Activated naive CD8-positive, alpha-beta T cell (primary cell): ENCODE measurements around the gene TP53INP2.
"Not testable (repeated sequence)": the region's sequence is repeated elsewhere in the genome, so short reads cannot be mapped to it uniquely, and the experiment has no call there.

Experiments
- H3K27ac Mint-ChIP-seq: one replicate; pipeline ENCODE4 v1.8.0; 2021; ENCODE audit warnings: mixed read lengths
- H3K27me3 Mint-ChIP-seq: one replicate; pipeline ENCODE4 v1.8.0; 2021; ENCODE audit warnings: mixed read lengths
- H3K36me3 Mint-ChIP-seq: one replicate; pipeline ENCODE4 v1.8.0; 2021; ENCODE audit warnings: mixed read lengths
- H3K4me1 Mint-ChIP-seq: one replicate; pipeline ENCODE4 v1.8.0; 2021; ENCODE audit warnings: low read depth, mixed read lengths
- H3K4me3 Mint-ChIP-seq: one replicate; pipeline ENCODE4 v1.8.0; 2021; ENCODE audit warnings: mild to moderate bottlenecking, mixed read lengths
- H3K9me3 Mint-ChIP-seq: one replicate; pipeline ENCODE4 v1.8.0; 2021; ENCODE audit warnings: low read depth, mixed read lengths

Gene TP53INP2

GRCh38 chr20:34710861-34711574 is 6.9 kb downstream of the TP53INP2 start:
- Mint-ChIP-seq H3K4me3 (peak overlapping the region; percentile 88), H3K27me3 (no peaks in the 10 kb centered on the region), H3K4me1 (peaks cover 23% of the 10 kb centered on the region), H3K27ac (peak overlapping the region; percentile 86), H3K36me3 (no peaks in the 10 kb centered on the region), H3K9me3 (no peaks in the 10 kb centered on the region)

- no peak overlapping the region for H3K27ac Mint-ChIP-seq
- H3K27me3 Mint-ChIP-seq: no peaks in the 10 kb centered on the region
- no peaks in the 10 kb centered on the region for H3K36me3 Mint-ChIP-seq
- peaks cover 23% of the 10 kb centered on the region for H3K4me1 Mint-ChIP-seq
- H3K9me3 Mint-ChIP-seq: no peaks in the 10 kb centered on the region
- H3K4me3 Mint-ChIP-seq: no peak overlapping the region
Observed at GRCh38 chr20:34711813-34712430, 7.8 kb downstream of the TP53INP2 start.

GRCh38 chr20:34712525-34713192 is 8.5 kb downstream of the TP53INP2 start:
- H3K27ac Mint-ChIP-seq: no peak overlapping the region
- H3K4me1 Mint-ChIP-seq: peaks cover 23% of the 10 kb centered on the region
- no peaks in the 10 kb centered on the region for H3K36me3 Mint-ChIP-seq
- no peaks in the 10 kb centered on the region for H3K9me3 Mint-ChIP-seq
- no peak overlapping the region for H3K4me3 Mint-ChIP-seq
- no peaks in the 10 kb centered on the region for H3K27me3 Mint-ChIP-seq

- Mint-ChIP-seq H3K27me3 (no peaks in the 10 kb centered on the region), H3K9me3 (no peaks in the 10 kb centered on the region), H3K4me1 (peaks cover 19% of the 10 kb centered on the region), H3K27ac (peak overlapping the region; percentile 41), H3K36me3 (no peaks in the 10 kb centered on the region), H3K4me3 (no peak overlapping the region)
Observed at GRCh38 chr20:34713194-34713943, 9.2 kb downstream of the TP53INP2 start.

GRCh38 chr20:34713944-34714515 is 9.9 kb downstream of the TP53INP2 start:
- H3K36me3 Mint-ChIP-seq, H3K4me3 Mint-ChIP-seq, H3K27me3 Mint-ChIP-seq, H3K27ac Mint-ChIP-seq, H3K9me3 Mint-ChIP-seq: not testable (repeated sequence)
- peaks cover 15% of the 10 kb centered on the region for H3K4me1 Mint-ChIP-seq

GRCh38 chr20:34715384-34715783 is 11.2 kb downstream of the TP53INP2 start:
- H3K27ac Mint-ChIP-seq: no peak overlapping the region

GRCh38 chr20:34716921-34717229 is 12.7 kb downstream of the TP53INP2 start:
- Mint-ChIP-seq H3K36me3 (no peaks in the 10 kb centered on the region), H3K27ac (no peak overlapping the region), H3K27me3 (no peaks in the 10 kb centered on the region), H3K4me1 (peaks cover 9% of the 10 kb centered on the region), H3K9me3 (no peaks in the 10 kb centered on the region), H3K4me3 (no peak overlapping the region)

More at GRCh38 chr20:34715384-34715783, 11.2 kb downstream of the TP53INP2 start:
- Mint-ChIP-seq H3K36me3 (no peaks in the 10 kb centered on the region), H3K27me3 (no peaks in the 10 kb centered on the region), H3K4me1 (peaks cover 13% of the 10 kb centered on the region), H3K9me3 (no peaks in the 10 kb centered on the region), H3K4me3 (no peak overlapping the region)

- Mint-ChIP-seq H3K27ac (no peak overlapping the region), H3K36me3 (no peaks in the 10 kb centered on the region), H3K4me1 (peaks cover 9% of the 10 kb centered on the region), H3K9me3 (no peaks in the 10 kb centered on the region), H3K27me3 (no peaks in the 10 kb centered on the region), H3K4me3 (no peak overlapping the region)
Observed at GRCh38 chr20:34717230-34718095, 13.3 kb downstream of the TP53INP2 start.

- H3K9me3 Mint-ChIP-seq, H3K27me3 Mint-ChIP-seq, H3K4me1 Mint-ChIP-seq, H3K27ac Mint-ChIP-seq, H3K36me3 Mint-ChIP-seq, H3K4me3 Mint-ChIP-seq: not testable (repeated sequence)
Observed at GRCh38 chr20:34719242-34720017, 15.3 kb downstream of the TP53INP2 start.

- Mint-ChIP-seq H3K27me3 (no peaks in the 10 kb centered on the region), H3K4me1 (no peaks in the 10 kb centered on the region), H3K27ac (no peak overlapping the region), H3K36me3 (peaks cover 2% of the 10 kb centered on the region), H3K9me3 (no peaks in the 10 kb centered on the region), H3K4me3 (no peak overlapping the region)
Observed at GRCh38 chr20:34720266-34720665, 16.1 kb downstream of the TP53INP2 start.

- H3K36me3 Mint-ChIP-seq: peaks cover 13% of the 10 kb centered on the region
- H3K27me3 Mint-ChIP-seq, H3K4me3 Mint-ChIP-seq, H3K9me3 Mint-ChIP-seq, H3K27ac Mint-ChIP-seq, H3K4me1 Mint-ChIP-seq: not testable (repeated sequence)
Observed at GRCh38 chr20:34722560-34722959, 18.4 kb downstream of the TP53INP2 start.

GRCh38 chr20:34724172-34724571 is 20.0 kb downstream of the TP53INP2 start:
- Mint-ChIP-seq H3K4me1 (no peaks in the 10 kb centered on the region), H3K27me3 (no peaks in the 10 kb centered on the region), H3K36me3 (peaks cover 13% of the 10 kb centered on the region), H3K9me3 (no peaks in the 10 kb centered on the region), H3K4me3 (no peak overlapping the region), H3K27ac (no peak overlapping the region)

- H3K36me3 Mint-ChIP-seq: peaks cover 19% of the 10 kb centered on the region
- no peak overlapping the region for H3K27ac Mint-ChIP-seq
- no peaks in the 10 kb centered on the region for H3K4me1 Mint-ChIP-seq
- no peaks in the 10 kb centered on the region for H3K27me3 Mint-ChIP-seq
- no peaks in the 10 kb centered on the region for H3K9me3 Mint-ChIP-seq
- H3K4me3 Mint-ChIP-seq: no peak overlapping the region
Observed at GRCh38 chr20:34729416-34729815, 25.3 kb downstream of the TP53INP2 start.
